Activated T-helper 17 cell treated with anti-CD3 and anti-CD28 coated beads, Interleukin-2, amount 50 U/mL, for 72 hours (primary cell): ENCODE results near the gene NECTIN4. TPM values are rescaled to one million over a fixed set of nuclear protein-coding genes. Genes with fewer than 3 reads are reported as not detected.

Experiments
- ATAC-seq: fragments of 150-1000 bp; cut with Tn5 transposase; replicated peaks from 2 replicates; pipeline ENCODE4 v1.10.0; 2021; ENCODE audit warnings: mild to moderate bottlenecking, moderate library complexity
- H3K27ac Mint-ChIP-seq: one replicate; pipeline ENCODE4 v1.8.0; 2022; ENCODE audit warnings: mixed read lengths
- H3K27me3 Mint-ChIP-seq: one replicate; pipeline ENCODE4 v1.8.0; 2022; ENCODE audit warnings: mixed read lengths
- H3K36me3 Mint-ChIP-seq: one replicate; pipeline ENCODE4 v1.8.0; 2022; ENCODE audit warnings: low read depth, mild to moderate bottlenecking, mixed read lengths
- H3K4me1 Mint-ChIP-seq: one replicate; pipeline ENCODE4 v1.8.0; 2022; ENCODE audit warnings: mixed read lengths
- H3K4me3 Mint-ChIP-seq: one replicate; pipeline ENCODE4 v1.8.0; 2022; ENCODE audit warnings: mild to moderate bottlenecking, mixed read lengths
- H3K9me3 Mint-ChIP-seq: one replicate; pipeline ENCODE4 v1.8.0; 2022; ENCODE audit warnings: mixed read lengths
- total RNA-seq, 2 donors: library from RNA; stranded (reverse); gene quantifications; one replicate each; pipeline ENCODE4 v1.2.3, GENCODE V29; 2022

NECTIN4 gene
- total RNA-seq, 2 donors from 2014 or later: 0.22 to 0.32 TPM

DNA sequence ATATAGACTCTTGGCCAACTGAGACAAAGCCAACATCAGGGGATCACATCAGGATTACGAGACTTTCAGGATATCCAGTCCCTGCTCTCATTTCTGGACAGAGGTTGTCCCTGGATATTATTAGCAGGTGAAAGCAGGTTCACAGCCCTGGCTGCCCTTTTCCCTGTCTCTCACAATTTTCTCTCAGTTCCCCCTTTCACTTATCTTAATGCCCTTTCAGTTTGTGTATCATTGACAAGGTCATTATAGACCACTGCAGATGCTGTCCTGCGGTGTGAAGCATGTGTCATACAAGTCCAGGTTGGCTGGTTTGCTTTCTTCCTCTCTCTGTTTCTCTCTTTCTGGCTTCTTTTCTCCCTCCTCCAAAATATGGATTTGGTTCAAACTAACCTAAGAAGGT lies 6.7 kb upstream of the NECTIN4 start:
- no peaks in the 10 kb centered on the region for H3K9me3 Mint-ChIP-seq

DNA sequence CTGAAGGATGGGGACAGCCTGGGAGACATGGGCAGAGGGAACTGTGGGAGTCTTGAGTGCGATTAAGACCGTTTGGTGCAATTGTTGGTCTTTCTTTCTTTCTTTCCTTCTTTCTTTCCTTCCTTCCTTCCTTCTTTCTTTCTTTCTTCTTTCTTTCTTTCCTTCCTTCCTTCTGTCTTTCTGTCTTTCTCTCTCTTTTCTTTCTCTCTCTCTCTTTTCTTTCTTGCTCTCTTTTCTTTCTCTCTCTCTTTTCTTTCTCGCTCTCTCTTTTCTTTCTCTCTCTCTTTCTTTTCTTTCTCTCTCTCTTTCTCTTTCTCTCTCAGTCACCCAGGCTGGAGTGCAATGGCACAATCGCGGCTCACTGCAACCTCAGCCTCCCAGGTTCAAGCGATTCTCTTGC lies 5.9 kb upstream of the NECTIN4 start:
- Mint-ChIP-seq H3K4me1 (peaks cover 40% of the 10 kb centered on the region), H3K27me3 (no peaks in the 10 kb centered on the region), H3K4me3 (no peak overlapping the region), H3K9me3 (no peaks in the 10 kb centered on the region), H3K36me3 (peaks cover 20% of the 10 kb centered on the region), H3K27ac (no peak overlapping the region)
- ATAC-seq: no peak

More for the DNA sequence above, 6.7 kb upstream of the NECTIN4 start:
- H3K4me1 Mint-ChIP-seq: peaks cover 32% of the 10 kb centered on the region
- no peak for ATAC-seq
- peaks cover 28% of the 10 kb centered on the region for H3K36me3 Mint-ChIP-seq
- no peaks in the 10 kb centered on the region for H3K27me3 Mint-ChIP-seq
- H3K27ac Mint-ChIP-seq: peak overlapping the region; percentile 47
- peak overlapping the region; percentile 34 for H3K4me3 Mint-ChIP-seq

DNA sequence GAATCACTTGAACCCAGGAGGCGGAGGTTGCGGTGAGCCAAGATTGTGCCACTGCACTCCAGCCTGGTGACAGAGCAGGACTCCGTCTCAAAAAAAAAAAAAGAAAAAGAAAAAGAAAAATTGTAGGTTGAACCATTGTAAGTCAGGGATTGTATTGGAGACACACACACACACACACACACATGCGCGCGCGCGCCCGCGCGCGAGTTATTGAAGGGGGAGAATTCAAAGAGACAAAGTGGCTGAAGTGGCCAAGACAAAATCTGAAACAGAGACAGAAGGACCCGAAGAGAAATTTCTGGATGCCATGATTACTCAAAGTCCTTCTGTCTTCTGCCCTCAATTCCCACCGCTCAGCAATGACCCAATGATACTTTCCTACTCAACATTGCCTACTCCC lies 5.1 kb upstream of the NECTIN4 start:
- H3K27me3 Mint-ChIP-seq: no peaks in the 10 kb centered on the region
- H3K9me3 Mint-ChIP-seq: no peaks in the 10 kb centered on the region
- peaks cover 40% of the 10 kb centered on the region for H3K4me1 Mint-ChIP-seq
- H3K36me3 Mint-ChIP-seq: peaks cover 13% of the 10 kb centered on the region
- no peak overlapping the region for H3K27ac Mint-ChIP-seq
- no peak for ATAC-seq
- H3K4me3 Mint-ChIP-seq: no peak overlapping the region

DNA sequence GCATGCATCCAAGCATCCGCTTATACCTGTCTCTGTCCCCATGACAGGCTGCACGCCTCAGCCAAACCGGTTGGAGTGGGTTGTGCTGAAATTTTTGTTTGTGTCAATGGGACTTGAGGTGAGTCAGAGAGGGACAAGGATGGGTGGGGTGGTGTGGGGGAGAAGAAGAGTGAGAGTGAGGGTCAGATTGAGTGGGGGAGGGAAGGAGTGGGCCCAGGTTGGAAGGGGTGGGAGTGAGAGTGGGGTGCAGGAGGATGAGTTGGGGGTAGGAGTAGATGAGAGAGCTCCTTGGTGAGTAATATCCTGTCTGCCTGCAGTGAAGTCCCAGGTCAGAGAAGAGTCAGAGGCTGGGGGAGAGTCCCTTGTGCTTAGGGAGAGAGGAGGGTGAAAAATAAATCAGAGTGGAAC lies 3.3 kb upstream of the NECTIN4 start:
- H3K9me3 Mint-ChIP-seq: no peaks in the 10 kb centered on the region
- peaks cover 32% of the 10 kb centered on the region for H3K4me1 Mint-ChIP-seq
- H3K36me3 Mint-ChIP-seq: peaks cover 4% of the 10 kb centered on the region
- no peaks in the 10 kb centered on the region for H3K27me3 Mint-ChIP-seq
- peak overlapping the region; percentile 42 for H3K4me3 Mint-ChIP-seq
- peak overlapping the region; percentile 50 for H3K27ac Mint-ChIP-seq
- ATAC-seq: peak; percentile 96

DNA sequence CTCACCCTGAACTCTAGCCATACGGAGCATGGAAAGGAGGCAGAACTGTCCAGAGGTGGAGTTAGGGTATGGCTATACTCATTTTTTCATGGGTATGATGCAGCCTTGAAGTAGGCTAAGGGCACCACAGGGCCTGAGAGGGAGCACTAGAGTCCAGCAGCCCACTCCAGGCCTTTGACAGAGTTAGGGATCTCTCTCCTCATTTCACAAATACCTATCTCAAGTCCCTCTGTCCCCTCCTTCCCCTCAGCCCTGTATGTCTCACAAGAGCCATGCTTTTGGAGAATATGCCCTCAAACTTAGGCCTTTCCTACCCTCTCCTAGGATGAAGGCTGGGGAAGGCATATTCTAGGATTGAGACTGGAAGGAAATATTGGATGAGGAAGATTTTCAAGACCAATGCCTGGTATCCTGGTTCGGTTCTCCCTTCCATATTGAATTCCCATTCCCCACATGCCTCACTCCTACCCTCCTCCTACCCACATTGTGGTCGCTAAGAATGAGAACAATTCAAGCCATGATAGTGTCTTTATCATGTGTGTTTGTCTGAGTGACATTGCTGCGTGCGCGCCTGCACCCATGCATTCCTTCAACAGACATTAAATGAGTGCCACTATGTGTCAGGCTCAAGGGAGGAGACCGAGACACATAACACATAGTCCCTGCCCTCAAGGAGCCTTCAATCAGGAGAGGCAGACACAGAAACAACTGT lies 2.6 kb upstream of the NECTIN4 start:
- Mint-ChIP-seq H3K9me3 (no peaks in the 10 kb centered on the region), H3K27me3 (no peaks in the 10 kb centered on the region), H3K36me3 (no peaks in the 10 kb centered on the region), H3K4me1 (peaks cover 25% of the 10 kb centered on the region), H3K27ac (peak overlapping the region; percentile 50), H3K4me3 (peak overlapping the region; percentile 42)
- peak; percentile 13 for ATAC-seq

DNA sequence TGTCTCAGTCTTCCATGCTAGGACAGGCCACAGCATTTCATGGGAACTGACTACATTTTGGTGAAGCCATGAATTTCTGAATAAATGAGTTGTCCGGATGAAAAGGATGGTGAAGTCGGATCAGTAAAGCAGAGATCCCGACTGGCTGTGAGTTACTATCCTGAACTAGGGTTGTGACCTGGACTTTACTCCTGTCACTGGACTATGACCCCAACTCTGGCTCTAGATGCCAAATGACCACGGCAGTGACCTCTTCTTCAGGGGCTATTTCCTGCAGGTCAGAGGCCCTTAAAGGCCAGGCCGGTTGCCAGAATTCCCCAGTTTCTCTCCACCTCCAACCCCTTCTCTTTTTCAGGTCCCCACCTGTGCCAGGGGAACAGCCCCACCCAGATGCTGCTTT lies 1.7 kb upstream of the NECTIN4 start:
- H3K27ac Mint-ChIP-seq: no peak overlapping the region
- ATAC-seq: no peak
- H3K4me3 Mint-ChIP-seq: peak overlapping the region; percentile 7
- H3K36me3 Mint-ChIP-seq: no peaks in the 10 kb centered on the region
- no peaks in the 10 kb centered on the region for H3K9me3 Mint-ChIP-seq
- H3K4me1 Mint-ChIP-seq: peaks cover 24% of the 10 kb centered on the region
- H3K27me3 Mint-ChIP-seq: no peaks in the 10 kb centered on the region

DNA sequence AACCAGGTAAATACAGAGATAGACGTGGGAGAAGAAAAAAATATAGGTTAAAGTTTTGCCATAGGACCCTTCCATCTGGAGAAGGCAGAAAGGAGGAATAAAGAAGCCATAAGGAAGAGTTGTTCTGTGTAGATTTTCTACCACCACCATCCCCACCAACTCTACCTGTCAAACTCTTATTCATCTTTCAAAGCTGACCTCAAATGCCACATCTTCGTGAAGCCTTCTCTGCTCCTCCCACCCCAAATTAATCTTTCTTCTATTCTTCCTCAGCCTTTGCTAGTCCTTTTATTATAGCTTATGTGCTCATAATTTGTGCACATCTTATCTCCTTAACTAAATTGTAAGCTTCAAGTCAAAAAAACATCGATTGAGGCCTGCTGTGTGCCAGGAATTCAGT lies 1.3 kb upstream of the NECTIN4 start:
- no peaks in the 10 kb centered on the region for H3K27me3 Mint-ChIP-seq

DNA sequence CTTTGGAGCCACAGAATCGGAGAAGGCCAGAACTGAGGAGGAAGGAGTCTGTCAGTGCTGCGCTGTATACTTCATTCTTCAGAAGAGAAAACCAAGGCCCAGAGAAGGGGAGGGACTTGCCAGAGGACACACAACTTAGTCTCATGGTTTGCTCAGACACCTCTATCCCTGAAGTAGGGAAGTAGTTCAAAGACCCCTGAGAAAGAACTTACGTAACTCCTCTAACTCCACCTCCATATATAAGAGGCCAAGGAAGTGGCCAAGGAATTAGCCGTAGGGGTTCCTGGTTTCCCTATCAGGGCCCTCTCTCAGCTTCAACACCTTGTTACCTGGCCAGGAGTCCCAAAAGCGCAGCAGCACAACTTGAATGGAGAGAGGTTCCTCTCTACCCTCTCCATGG lies 580 bp upstream of the NECTIN4 start:
- ATAC-seq: no peak
- Mint-ChIP-seq H3K27me3 (no peaks in the 10 kb centered on the region), H3K36me3 (no peaks in the 10 kb centered on the region), H3K4me3 (no peak overlapping the region), H3K27ac (no peak overlapping the region), H3K4me1 (peaks cover 24% of the 10 kb centered on the region), H3K9me3 (no peaks in the 10 kb centered on the region)

More for the DNA sequence above, 1.3 kb upstream of the NECTIN4 start:
- Mint-ChIP-seq H3K36me3 (no peaks in the 10 kb centered on the region), H3K27ac (no peak overlapping the region), H3K4me3 (peak overlapping the region; percentile 7), H3K4me1 (peaks cover 24% of the 10 kb centered on the region), H3K9me3 (no peaks in the 10 kb centered on the region)
- ATAC-seq: peak; percentile 37

DNA sequence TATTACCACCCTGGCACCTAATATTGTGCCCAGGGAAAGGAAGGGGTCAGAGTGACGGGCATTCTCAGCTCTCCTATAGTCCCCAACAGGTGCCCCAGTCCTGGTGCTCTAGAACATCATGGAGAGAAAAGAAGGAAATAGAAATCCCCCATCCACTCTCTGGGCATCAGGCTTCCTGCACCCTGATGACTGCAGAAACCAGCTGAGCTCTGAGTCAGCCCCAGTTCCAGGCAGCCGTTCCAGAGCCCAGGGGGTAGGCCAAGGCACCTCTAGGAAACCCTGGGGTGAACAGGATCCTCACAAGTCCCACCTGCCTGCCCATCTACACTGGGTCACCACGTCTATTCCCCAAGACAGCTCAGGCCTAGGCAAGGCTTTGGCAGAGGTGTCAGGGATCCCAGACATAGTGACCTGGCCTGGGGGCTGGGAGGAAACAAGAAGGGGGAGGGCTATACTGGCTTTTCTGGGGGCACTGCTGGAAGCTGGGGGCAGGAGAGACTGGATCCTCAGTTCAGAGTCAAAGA lies 709 bp downstream of the NECTIN4 start:
- no peak for ATAC-seq
- peak overlapping the region; percentile 64 for H3K27ac Mint-ChIP-seq

DNA sequence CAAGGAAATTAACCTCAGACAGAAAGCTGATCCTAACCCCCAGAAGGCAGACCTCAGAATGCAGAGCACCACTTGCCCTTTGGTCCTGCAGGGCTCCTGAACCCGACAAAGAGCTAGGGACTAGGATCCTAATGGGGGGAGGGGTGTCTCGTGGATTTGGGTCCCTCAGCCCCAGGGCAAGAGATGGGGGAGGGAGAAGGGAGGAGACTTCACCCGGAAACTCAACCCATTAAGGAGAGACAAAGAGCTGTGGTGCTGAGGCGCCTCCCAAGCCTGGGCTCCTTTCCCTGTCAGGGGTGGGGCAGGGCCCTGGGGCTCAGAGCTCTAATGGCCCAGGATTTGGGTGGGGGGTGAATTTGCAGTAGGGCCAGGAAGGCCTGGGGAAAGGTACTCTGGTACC lies 2.9 kb downstream of the NECTIN4 start:
- no peak for ATAC-seq
- no peaks in the 10 kb centered on the region for H3K27me3 Mint-ChIP-seq
- no peaks in the 10 kb centered on the region for H3K9me3 Mint-ChIP-seq
- peak overlapping the region; percentile 20 for H3K27ac Mint-ChIP-seq
- no peaks in the 10 kb centered on the region for H3K36me3 Mint-ChIP-seq
- no peak overlapping the region for H3K4me3 Mint-ChIP-seq
- peaks cover 8% of the 10 kb centered on the region for H3K4me1 Mint-ChIP-seq

More for the DNA sequence above, 709 bp downstream of the NECTIN4 start:
- Mint-ChIP-seq H3K4me1 (peaks cover 24% of the 10 kb centered on the region), H3K27me3 (no peaks in the 10 kb centered on the region), H3K36me3 (no peaks in the 10 kb centered on the region), H3K4me3 (no peak overlapping the region), H3K9me3 (no peaks in the 10 kb centered on the region)

DNA sequence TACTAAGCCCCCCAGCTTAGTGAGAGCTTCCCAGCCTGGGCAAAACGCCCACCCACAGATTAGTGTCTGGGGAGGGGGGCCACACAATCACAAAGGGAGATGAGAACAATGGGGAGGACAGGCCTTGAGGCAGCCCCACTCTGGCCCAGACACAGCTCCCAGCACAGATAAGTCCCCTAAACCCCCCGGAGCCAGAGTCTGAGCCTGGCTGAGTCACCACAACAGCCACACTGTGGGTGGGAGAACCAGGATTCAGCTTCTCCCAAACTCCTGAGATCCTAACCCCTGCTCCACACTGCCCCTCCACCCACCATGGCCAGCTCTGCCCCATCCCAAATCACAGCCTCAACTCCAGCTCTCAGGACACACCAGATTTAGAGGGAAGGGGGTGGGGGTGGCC lies 4.2 kb downstream of the NECTIN4 start:
- ATAC-seq: no peak
- Mint-ChIP-seq H3K4me1 (no peaks in the 10 kb centered on the region), H3K36me3 (no peaks in the 10 kb centered on the region), H3K4me3 (no peak overlapping the region), H3K27ac (peak overlapping the region; percentile 20), H3K27me3 (no peaks in the 10 kb centered on the region), H3K9me3 (no peaks in the 10 kb centered on the region)

DNA sequence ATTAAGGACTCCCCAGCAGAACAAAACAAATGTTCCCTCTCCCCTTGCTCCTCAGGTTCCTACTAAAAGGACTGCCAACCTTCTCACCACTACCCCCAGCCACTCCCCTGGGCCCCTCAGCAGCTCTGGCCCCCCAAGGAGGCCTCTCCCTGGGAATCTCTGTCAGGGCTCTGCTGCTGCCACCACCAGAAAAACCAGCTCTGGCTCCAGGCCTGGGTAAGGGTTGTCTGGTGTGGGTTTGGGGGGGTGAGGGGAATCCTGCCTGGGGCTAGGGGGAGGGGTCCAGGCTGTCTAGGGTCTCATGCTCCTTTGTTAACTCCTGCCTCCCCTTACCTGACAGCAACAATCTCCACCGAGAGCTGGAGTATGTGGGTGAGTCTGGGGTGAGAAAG lies 4.8 kb downstream of the NECTIN4 start:
- no peaks in the 10 kb centered on the region for H3K4me1 Mint-ChIP-seq
- H3K9me3 Mint-ChIP-seq: no peaks in the 10 kb centered on the region
- no peak overlapping the region for H3K4me3 Mint-ChIP-seq
- H3K27me3 Mint-ChIP-seq: no peaks in the 10 kb centered on the region
- H3K27ac Mint-ChIP-seq: peak overlapping the region; percentile 20
- no peaks in the 10 kb centered on the region for H3K36me3 Mint-ChIP-seq
- no peak for ATAC-seq

DNA sequence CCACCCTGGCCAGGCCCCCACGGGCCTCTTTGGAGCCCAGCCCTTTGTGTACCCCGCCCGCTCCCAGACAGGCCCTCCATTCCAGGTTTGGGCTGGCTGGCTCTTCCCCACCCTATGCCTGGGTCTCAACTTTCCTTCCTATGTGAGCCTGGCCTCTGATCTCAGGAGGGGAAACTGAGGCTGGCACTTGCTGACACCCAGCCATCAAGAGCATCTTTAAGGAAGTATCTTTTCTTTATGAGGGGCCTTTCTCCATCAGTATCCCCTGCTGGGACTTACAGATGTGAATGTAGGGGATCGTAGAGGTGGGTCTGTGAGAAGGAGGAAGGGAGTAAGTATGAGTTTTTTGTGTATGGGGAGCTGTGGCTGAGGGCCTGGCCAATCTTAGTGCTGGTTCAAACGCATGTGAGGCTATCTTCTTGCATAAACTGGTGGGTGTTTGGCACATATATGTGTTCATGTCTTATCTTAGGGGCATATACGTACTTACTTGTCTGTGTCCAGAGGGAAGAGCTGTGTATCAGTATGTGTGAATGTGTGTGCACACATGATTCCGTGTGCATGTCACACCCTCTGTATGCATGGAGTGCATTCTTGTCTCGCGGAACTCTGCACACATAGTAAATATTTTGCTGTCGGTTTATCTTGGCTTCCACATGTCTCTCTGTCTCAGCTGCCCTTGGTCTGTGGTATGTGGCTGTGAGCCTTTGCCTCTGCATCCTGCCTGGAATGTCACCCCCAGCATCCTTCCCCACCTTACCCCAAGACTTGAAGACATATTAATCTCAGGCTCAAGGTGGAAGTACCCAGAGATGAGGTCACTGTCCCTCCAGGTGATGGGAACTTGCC lies 5.4 kb downstream of the NECTIN4 start:
- Mint-ChIP-seq H3K9me3 (no peaks in the 10 kb centered on the region), H3K27me3 (no peaks in the 10 kb centered on the region), H3K4me1 (no peaks in the 10 kb centered on the region), H3K4me3 (no peak overlapping the region), H3K27ac (no peak overlapping the region), H3K36me3 (no peaks in the 10 kb centered on the region)
- ATAC-seq: no peak

DNA sequence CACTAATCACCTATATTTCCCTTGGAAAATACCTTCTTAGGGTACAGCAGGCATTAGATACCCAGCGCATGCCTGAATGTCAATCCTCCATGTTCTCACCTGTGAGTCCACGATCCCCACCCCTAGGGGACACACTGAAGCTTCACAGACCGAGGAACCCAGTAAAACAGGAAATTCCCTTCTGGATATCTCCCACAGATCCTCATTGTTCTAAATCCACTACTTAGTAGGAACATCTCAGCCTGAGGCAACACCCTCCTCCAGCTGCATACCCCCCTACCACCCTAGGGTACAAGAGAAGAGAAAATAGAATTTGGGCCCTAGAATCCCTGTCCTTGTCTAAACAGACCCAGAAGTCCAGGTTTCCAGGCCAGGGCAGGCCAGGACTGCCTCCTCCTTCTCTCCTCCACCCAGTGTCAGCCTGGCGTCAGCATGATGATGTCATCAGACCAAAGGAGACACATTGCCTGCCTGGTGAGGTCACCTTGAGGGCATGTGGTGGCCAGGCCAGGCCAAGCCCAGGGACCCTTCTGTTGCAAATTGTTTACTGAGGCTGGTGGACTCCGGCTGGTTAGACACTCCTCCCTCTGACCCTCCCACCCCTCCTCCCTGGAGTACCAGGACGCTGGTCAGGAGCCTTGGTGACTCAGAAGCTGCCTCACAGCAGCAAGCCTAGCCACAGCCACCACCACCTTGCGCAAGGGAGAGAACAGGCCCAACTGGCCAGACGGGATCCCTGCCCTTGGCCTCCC lies 6.2 kb downstream of the NECTIN4 start:
- Mint-ChIP-seq H3K27ac (peak overlapping the region; percentile 6), H3K9me3 (no peaks in the 10 kb centered on the region), H3K36me3 (no peaks in the 10 kb centered on the region), H3K4me1 (no peaks in the 10 kb centered on the region), H3K27me3 (no peaks in the 10 kb centered on the region), H3K4me3 (no peak overlapping the region)
- ATAC-seq: peak; percentile 61
